Measurements from ENCODE around the gene PCDH9.

PCDH9 gene

GRCh38 chr13:67014399-67014798 lies 215.7 kb downstream of the PCDH9 start:
- no peaks in the 10 kb centered on the region for H4K20me1 ChIP-seq (ENCODE audit: insufficient read depth, low read length)
- H3K27me3 ChIP-seq (ENCODE audit: insufficient read depth, low read length), result no peaks in the 10 kb centered on the region
- no peak for TF ChIP-seq EZH2 (IDR thresholded peaks at IDR 0.05; ENCODE audit: borderline replicate concordance, low read length)
- no peak for TF ChIP-seq CTCF (IDR thresholded peaks at IDR 0.05; ENCODE audit: low read length)
- peak overlapping the region; percentile 66; the same call in 1 of the 2 replicates for H2AFZ ChIP-seq (ENCODE audit: low read length)
- no peak overlapping the region for H3K4me3 ChIP-seq (ENCODE audit: low read depth, low read length, poor library complexity, severe bottlenecking)
- no peaks in the 10 kb centered on the region for H3K9me2 ChIP-seq (ENCODE audit: low read depth, low read length)
- no peaks in the 10 kb centered on the region for H3K79me2 ChIP-seq (ENCODE audit: insufficient read depth, low read length)
- peaks cover 29% of the 10 kb centered on the region for H3K4me1 ChIP-seq (ENCODE audit: insufficient read depth, low read length, severe bottlenecking)
- H3K9ac ChIP-seq (ENCODE audit: low read length), result no peak overlapping the region
- H3F3A ChIP-seq (ENCODE audit: insufficient read depth, low read length), result no peaks in the 10 kb centered on the region
- H3K27ac ChIP-seq (ENCODE audit: low read depth, low read length, poor library complexity, severe bottlenecking), result no peak overlapping the region
- no peaks in the 10 kb centered on the region for H3K36me3 ChIP-seq (ENCODE audit: insufficient read depth, low read length)
- peaks cover 8% of the 10 kb centered on the region for H3K9me3 ChIP-seq (ENCODE audit: low read length)
- H3K4me2 ChIP-seq (ENCODE audit: low read length), result no peak overlapping the region

- Histone ChIP-seq H3K27me3 (ENCODE audit: insufficient read depth, low read length) (no peaks in the 10 kb centered on the region), H3K4me1 (ENCODE audit: insufficient read depth, low read length, severe bottlenecking) (peaks cover 31% of the 10 kb centered on the region), H3K27ac (ENCODE audit: low read depth, low read length, poor library complexity, severe bottlenecking) (no peak overlapping the region), H3K9ac (ENCODE audit: low read length) (no peak overlapping the region), H3K4me3 (ENCODE audit: low read depth, low read length, poor library complexity, severe bottlenecking) (no peak overlapping the region), H3K9me2 (ENCODE audit: low read depth, low read length) (no peaks in the 10 kb centered on the region), H3F3A (ENCODE audit: insufficient read depth, low read length) (no peaks in the 10 kb centered on the region), H3K4me2 (ENCODE audit: low read length) (no peak overlapping the region), H2AFZ (ENCODE audit: low read length) (peak overlapping the region; percentile 41; the same call in 1 of the 2 replicates), H3K9me3 (ENCODE audit: low read length) (peaks cover 7% of the 10 kb centered on the region), H3K79me2 (ENCODE audit: insufficient read depth, low read length) (no peaks in the 10 kb centered on the region), H4K20me1 (ENCODE audit: insufficient read depth, low read length) (no peaks in the 10 kb centered on the region), H3K36me3 (ENCODE audit: insufficient read depth, low read length) (no peaks in the 10 kb centered on the region)
- no peak for TF ChIP-seq CTCF (IDR thresholded peaks at IDR 0.05; ENCODE audit: low read length)
- TF ChIP-seq EZH2 (IDR thresholded peaks at IDR 0.05; ENCODE audit: borderline replicate concordance, low read length), result no peak
These were observed 216.4 kb downstream of the PCDH9 start for GRCh38 chr13:67013709-67014108.

- H3F3A ChIP-seq (ENCODE audit: insufficient read depth, low read length), result no peaks in the 10 kb centered on the region
- H3K4me1 ChIP-seq (ENCODE audit: insufficient read depth, low read length, severe bottlenecking), result peaks cover 17% of the 10 kb centered on the region
- no peaks in the 10 kb centered on the region for H3K79me2 ChIP-seq (ENCODE audit: insufficient read depth, low read length)
- TF ChIP-seq CTCF (IDR thresholded peaks at IDR 0.05; ENCODE audit: low read length) (no peak), EZH2 (IDR thresholded peaks at IDR 0.05; ENCODE audit: borderline replicate concordance, low read length) (no peak)
- H4K20me1 ChIP-seq (ENCODE audit: insufficient read depth, low read length), result no peaks in the 10 kb centered on the region
- peak overlapping the region; percentile 39 for H2AFZ ChIP-seq (ENCODE audit: low read length)
- H3K27ac ChIP-seq (ENCODE audit: low read depth, low read length, poor library complexity, severe bottlenecking), result no peak overlapping the region
- H3K4me2 ChIP-seq (ENCODE audit: low read length), result no peak overlapping the region
- no peak overlapping the region for H3K4me3 ChIP-seq (ENCODE audit: low read depth, low read length, poor library complexity, severe bottlenecking)
- H3K27me3 ChIP-seq (ENCODE audit: insufficient read depth, low read length), result no peaks in the 10 kb centered on the region
- H3K9me2 ChIP-seq (ENCODE audit: low read depth, low read length), result no peaks in the 10 kb centered on the region
- H3K36me3 ChIP-seq (ENCODE audit: insufficient read depth, low read length), result no peaks in the 10 kb centered on the region
- H3K9ac ChIP-seq (ENCODE audit: low read length), result no peak overlapping the region
- H3K9me3 ChIP-seq (ENCODE audit: low read length), result peaks cover 13% of the 10 kb centered on the region
These were observed 222.0 kb downstream of the PCDH9 start for GRCh38 chr13:67008075-67008668.

Data from OCI-LY1 (cell line).